ENCODE results near the gene RIC8A.
"Not testable (repeated sequence)": the region's sequence is repeated elsewhere in the genome, so short reads cannot be mapped to it uniquely, and the experiment has no call there.

Gene RIC8A

DNA sequence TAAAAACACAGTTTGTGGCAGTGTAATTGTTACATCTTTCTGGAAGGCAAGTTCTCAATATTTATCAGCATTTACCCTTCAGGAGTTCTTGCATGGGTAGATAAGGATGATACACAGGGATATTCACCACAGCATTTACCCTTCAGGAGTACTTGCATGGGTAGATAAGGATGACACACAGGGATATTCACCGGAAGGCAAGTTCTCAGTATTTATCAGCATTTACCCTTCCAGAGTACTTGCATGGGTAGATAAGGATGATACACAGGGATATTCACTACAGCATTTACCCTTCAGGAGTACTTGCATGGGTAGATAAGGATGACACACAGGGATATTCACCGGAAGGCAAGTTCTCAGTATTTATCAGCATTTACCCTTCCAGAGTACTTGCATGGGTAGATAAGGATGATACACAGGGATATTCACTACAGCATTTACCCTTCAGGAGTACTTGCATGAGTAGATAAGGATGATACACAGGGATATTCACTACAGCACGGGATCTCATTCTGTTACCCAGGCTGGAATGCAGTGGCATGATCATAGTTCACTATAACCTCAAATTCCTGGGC is 13.2 kb downstream of the RIC8A start:
- DNase-seq = not testable (repeated sequence)

DNA sequence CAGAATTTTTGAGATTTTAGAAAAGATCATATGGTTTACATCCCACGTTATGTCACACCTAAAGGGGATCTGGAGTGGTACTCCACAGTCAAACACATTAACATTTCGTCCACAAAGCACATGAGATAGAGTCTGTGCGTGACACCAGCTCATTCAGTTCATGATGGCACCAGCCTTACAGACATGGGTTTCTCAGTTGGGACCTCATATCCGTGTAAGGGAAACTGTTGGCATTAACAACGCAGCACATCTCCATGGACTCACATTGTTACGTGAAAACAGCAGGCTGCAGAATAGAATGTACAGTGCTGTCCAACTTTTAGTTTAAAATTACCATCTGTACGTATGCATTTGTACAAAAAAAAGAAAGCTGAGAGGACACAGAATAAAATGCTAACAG is 14.0 kb downstream of the RIC8A start:
- no peak for DNase-seq

DNA sequence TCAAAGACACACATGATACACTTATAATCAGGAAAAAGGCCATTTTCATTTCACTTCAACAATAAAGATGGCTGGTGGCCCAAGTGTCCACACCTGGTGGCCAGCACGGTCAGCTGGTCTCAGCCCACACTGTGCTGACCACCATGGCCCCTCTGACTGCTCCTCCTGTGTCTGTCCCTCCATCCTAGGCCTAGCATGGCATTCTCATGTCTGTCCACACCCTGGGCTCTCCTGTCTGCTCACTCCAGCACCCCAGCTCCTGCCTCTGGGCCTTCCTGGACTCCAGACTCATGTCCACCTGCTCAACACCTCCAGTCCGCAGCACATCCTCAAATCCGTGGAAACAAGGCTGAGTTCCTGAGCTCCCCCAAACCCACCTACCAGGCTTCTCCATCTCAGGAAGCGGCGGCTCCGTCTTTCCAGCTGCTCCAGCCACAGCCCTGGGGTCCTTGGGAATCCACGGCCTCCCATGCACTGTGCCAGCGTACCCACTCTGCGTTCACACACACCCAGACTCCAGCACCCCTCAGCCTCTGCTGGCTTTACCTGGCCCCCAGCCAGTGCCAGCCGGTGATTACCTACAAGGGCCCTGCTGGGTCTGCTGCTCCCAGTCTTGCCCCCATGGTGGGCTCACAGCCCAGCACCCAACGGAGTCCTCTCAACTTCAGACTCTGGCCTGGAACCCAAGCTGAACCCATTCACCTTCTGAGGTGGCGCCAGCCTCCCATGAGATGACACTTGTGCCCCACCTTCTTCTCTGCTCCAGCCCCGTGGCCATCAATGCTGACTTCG is 14.7 kb downstream of the RIC8A start:
- no peak for DNase-seq

DNA sequence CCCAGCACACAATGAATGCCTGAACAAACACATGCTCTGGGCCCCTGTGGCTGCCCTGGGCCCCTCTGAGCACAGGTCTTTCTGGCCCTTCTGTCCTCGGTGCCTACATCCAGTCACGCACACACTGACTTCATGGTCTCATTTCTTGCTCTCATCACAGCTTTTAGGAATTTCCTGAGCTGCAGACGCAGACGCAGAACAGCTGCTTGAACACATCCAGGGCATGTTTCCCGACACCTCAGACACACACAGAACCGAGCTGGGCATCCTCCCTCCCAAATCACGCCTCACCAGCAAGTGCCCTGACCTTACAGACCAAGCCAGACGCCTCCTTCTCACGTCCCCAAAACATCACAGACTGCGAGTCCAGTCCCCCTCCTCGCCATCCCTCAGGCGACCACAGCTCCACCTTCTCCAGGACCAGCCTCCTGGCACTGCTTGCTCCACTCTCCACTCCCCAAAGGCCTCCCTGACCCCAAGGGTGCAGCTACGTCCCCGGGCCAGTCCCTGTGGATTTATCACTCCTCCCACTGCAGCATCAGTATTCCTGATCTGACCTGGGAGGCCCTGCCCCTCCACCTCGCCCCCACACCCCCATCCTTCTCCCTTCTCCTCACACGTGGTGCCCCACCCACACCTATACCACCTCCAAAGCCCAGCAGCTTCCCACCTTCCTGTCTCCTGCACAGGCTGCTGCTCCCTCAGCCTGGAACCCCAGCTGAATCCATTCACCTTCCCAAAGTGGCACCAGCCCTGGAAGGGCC is 15.7 kb downstream of the RIC8A start:
- no peak for DNase-seq

DNA sequence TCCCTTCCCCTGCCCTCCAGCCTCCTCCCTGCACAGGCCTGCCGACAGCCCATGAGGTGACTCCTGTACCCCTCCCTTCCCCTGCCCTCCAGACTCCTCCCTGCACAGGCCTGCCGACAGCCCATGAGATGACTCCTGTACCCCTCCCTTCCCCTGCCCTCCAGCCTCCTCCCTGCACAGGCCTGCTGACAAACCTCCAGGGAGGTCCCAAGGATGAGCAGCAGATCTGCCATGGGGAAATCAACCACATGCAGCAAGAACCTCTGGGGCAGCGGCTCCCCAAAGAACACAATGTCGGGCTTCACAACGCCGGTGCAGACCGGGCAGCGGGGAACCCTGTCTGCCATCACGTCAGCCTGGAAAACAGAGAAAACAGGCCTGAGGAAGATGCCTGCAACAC is 16.4 kb downstream of the RIC8A start:
- no peak for DNase-seq

DNA sequence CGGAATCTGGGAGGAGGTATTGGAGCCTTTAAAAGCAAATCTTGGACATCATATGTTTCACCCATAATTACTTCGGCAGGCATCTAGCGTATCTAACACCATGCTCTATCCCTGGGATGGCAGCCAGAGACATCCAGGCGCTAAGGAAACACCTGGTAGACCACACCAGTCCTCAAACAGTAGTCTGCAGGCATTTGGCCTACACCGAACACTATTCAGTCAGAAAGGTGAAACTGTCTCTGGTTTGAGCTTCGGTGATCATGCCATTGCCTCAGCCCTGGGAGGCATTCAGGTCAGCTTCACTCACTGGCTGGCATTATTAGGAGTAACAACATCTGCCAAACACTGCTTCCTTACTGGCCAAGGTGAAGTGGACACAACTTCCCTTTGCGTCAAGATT is 16.9 kb downstream of the RIC8A start:
- no peak for DNase-seq

DNA sequence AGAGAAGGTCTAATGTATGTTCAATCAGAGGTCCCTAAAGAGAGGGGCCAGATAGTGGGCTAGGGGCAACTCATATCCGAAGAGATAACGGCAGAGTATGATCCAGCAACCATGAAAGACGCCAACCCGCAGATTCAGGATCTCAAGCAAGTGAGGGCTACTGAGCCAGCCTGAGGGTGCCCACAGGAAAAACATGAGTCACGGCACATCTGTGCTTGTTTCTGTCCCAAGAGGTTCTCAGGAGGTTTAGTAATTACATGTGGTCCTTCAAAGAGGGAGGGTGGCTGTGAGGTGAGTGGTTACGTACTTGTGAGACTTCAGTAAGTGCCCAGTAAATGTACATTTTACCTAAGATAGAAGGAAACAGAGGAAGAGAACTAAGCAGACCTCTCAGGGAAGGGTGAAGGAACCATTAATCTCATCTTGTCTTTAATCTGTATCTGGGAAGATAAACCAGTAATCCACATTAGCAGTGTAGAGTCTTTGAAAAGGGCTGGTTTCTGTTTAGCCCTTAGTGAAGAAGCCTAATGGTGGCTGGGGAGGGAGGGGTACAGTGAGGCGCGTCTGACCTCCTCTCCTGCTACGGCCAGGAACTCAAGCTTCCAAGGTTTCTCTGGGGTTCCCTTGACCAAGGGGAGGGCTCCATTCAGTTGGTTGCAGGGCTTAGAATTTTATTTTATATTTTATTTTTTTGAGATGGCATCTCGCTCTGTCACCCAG is 18.4 kb downstream of the RIC8A start:
- no peak for DNase-seq

DNA sequence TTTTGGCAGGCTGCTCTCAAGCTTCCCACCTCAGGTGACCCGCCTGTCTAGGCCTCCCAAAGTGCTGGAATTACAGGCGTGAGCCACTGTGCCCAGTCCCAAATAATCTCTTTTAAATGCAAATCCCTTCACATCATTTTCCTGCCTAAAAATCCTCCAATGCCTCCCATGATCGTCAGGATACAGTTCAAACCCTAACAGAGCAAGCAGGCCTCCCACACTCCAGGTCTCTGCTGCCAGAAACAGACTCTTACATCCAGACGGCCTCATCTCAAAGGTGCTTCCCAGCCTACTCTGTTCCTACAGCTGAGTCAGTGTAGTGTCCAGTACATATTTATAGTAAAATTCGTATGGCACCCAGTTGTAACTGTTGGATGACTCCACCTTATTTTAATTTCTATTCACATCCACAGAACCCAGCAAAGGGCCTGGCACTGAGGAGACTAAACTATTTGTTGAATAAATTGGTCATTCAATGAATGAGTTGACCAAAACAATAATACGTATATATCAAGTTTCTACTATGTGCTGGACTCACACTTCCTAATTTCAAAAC is 20.4 kb downstream of the RIC8A start:
- no peak for DNase-seq

DNA sequence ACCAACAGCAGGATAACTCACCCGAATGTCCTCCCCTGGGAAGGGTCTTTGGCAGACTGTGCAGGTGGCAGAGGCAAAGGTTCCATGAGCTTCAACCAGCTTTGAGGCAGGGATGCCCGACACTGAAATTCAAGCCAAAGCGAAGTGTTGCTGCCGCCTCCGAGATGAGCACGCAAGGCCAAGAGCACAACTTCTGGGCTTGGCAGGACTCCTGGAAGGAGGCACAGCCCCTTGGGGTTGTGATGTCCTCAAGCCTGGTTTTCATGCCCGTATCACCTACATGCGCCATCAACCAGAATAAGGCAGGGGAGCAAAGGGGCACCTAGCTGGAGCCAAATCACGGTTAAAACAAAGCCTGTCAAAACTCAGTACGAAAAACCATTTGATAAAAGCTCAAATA is 22.9 kb downstream of the RIC8A start:
- no peak for DNase-seq

DNA sequence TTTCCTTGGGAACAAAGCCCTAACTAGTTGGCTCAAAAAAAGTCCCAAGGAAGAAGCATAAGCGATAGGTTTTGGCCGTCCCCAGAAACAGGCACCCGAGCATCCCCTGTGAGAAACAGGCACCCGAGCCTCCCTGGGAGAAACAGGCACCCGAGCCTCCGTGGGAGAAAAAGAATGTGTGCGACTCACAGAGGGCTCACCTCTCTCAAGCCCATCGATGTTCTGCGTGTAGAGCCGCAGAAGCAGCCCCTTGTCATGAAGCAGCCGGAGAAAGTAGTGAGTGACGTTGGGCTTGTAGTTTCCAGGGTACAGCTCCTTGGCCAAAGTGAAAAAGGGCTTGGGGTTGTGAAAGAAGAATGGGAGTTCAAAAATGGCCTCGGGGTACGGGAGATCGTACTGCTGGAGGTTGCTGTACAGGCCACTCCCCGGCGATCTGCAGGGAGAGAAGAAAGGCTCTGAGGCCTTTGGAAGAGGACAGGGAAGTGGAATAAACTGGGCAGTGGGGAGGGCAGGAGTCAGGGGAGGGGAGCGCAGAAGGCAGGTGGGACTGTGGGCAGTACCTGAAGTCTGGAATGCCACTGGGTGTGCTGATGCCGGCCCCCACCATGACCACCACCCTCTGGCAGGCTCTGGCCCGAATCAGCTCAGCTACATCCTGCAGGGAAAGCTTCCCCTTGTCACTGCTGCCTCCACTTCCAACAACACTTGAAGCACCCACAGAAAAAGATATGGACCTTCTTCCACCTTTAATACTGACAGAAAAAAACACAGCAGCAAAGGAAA is 25.5 kb downstream of the RIC8A start:
- no peak for DNase-seq

DNA sequence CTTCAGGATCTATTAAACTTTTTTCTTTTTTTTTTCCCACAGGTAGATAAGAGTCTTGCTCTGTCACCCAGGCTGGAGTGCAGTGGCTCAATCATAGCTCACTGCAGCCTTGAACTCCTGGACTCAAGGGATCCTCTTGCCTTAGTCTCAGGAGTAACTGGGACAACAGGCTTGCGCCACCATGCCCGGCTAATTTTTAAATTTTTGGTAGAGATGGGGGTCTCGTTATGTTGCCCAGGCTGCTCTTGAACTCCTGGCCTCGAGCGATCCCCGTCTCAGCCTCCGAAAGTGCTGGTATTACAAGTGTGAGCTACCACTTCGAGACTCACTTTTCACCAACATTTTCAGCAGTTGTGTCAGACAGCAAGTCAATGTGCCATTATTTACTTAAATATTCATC is 27.7 kb downstream of the RIC8A start:
- no peak for DNase-seq

DNA sequence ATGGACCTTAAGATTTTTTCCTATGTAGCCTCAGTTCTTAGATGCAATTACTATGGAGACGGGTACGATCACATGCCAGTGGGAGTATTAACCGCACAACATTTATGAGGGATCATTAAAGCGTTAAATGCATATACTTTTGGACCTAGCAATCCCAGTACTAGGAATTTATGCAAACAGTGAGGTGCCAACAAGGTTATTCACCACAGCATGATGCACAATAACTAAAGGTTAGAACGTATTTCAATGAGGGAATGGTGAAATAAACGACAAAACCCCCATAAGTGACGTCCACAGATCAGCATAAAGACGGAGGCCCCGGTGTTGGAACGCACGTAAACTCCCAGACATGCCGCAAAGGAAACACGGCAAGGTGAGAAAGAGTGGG is 28.1 kb downstream of the RIC8A start:
- no peak for DNase-seq

DNA sequence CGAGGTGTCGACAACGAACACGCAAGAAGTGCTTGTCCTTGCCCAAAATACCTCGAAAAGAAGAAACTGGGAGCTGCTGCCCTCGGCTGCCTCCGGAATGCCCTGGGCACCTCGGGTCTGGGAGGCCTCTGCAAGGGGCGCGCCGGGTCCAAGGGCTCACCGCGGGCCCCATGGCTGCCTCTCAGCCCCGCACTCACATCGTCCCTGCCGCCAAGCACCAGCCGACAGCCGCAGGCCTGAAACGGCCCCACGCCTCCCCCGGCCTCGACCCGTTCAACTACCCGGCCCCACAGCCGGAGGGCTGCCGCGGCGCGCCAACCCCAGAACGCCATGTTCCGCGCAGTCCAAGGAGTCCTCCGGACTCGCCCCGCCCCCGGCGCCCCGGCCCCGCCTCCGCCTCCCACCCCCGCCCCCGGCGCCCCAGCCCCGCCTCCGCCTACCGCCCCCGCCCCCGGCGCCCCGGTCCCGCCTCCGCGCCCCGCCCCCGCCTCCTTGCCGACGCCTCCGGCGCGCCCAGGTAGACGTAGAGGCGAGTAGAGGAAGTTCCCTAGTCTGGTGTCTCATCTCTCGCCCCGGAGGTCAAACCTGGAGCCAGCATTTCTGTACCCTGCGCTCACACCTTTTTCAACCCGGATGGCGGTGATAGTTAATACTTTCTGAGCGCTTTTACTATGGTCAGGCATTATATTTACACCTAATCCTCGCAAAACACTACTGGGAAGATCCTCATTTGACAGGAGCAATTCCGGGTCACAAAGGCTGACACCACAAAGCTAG is 28.7 kb downstream of the RIC8A start, which contains the start of gene SIRT3:
Gene SIRT3, minus strand, starts transcription at position 346 of the 777 bp plus-strand sequence. Its CDS starts 14 bp downstream, at position 332.
- DNase-seq = peak; percentile 75

DNA sequence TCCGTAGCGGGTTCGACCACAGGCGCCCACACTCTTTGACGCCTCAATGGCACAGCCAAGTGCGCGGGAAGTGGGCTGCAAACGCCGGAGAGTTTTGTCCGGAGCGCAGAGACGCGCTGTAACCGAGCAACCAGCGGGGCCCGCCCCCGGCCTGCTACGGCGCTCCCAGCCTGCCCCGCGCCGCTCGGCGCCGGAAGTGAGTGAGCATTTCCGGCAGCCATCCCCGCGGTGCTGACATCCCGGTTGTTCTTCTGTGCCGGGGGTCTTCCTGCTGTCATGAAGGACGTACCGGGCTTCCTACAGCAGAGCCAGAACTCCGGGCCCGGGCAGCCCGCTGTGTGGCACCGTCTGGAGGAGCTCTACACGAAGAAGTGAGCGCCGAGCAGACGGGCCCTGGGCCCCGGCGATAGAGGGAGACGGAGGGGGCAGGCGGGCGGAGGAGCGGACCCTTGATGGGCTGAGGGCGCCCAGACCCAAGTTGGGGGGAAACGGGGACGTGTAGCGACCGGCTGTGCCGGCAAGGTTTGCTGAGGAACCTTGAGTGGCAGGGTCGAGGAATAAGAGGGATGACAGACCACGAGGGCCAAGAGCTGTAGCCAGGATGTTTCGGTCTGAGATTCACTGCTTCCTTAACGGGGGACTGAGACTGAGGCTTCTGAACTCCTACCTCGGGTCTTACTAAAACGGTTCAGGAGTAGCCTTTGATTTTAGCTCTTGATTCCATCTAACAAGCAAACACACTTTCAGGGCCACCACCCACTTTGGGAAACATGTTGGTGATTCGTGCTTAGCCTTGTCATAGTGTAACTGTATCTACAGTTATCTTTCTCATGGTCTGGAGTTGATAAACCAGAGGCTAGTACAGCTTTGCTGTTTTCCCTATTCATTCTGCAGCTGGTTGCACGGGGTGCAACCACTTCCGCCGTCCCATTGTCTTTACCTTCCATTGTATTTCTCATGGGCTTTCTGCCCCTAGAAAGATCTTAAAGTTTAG is 29.6 kb downstream of the RIC8A start, which contains the start of gene PSMD13:
Gene PSMD13, plus strand, starts transcription at position 203 of the 994 bp plus-strand sequence. Its CDS starts 74 bp downstream, at position 277.
- peak; percentile 68 for DNase-seq

DNA sequence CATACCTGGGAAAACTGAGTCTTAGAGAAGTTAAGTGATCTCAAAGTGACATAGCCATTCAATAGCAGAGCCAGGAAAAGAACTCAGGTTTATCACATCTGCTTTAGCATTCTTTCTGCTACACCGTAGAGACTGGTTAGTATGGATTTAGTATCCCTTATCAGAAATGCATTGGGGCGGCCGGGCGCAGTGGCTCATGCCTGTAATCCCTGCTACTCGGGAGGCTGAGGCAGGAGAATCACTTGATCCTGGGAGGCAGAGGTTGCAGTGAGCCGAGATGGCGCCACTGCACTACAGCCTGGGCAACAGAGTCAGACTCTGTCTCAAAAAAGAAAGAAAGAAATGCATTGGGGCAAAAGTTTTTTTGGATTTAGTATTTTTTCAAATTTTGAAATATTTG is 30.8 kb downstream of the RIC8A start:
- not testable (repeated sequence) for DNase-seq

DNA sequence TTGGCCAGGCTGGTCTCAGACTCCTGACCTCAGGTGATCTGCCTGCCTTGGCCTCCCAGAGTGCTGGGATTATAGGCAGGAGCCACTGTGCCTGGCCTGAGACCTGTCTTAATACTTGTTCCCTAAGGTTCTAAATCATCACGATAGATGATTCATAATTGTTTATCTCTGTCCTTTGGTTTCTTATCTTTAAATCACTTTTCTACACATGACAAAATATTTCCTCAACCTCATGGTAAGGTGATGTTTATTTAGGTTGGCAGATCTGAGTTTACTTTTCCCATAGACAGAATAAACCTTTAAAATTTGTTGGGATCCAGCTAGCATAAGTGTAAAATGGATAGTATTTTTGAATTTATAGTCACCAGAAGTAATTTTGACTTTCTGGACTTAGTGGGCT is 32.8 kb downstream of the RIC8A start:
- no peak for DNase-seq

DNA sequence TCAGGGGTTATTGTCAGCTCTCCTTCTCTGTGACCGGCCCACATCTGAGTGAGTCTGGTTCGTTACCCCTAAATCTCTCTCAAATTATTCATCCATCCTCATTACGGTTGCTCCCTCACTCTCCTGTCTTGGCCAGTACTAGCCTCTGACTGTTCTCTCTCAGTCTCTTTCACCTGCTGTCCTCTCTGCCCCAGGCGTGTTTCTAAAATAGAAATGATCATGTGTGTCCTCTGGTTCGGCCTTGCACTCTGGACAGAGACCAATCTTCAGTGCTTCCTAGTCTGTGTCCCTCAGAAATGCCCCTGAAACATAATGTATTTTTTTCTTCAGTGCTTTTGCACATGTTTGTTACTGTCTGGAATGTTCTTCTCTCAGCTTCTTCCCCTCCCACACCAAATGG is 34.1 kb downstream of the RIC8A start:
- DNase-seq = no peak

DNA sequence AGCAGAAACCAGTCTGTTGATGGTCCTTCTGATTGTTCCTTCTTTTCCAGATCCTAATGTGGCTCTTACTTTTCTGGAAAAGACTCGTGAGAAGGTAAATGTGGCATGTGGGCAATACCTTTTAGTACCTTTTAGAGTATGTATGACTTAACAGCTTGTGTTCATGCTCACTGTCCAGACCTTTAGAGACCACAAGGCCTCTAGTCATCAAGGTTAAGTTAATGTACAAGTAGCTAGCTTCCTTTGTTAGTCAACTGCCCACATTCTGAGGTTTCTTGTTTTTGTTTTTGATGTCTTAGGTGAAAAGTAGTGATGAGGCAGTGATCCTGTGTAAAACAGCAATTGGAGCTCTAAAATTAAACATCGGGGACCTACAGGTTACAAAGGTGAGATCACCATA is 36.9 kb downstream of the RIC8A start:
- DNase-seq = no peak

DNA sequence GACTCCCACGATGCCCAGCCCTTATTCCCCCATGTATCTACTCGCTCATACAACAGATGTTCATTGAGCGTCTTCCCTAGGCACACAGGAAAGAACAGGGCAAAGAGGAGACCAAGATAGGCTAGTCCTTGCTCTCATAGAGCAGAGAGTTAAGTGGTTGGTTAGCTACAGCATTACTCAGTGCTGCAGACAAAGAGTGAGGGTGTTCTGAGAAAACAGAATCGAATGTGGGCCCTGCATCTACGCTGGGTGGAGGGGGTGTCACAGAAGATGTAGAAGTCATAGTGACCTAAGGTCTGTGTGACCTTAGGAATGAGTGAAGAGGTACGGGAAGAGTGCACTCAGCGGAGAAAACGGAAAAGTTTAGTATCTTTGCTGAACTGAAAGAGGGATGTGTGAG is 41.6 kb downstream of the RIC8A start:
- no peak for DNase-seq

DNA sequence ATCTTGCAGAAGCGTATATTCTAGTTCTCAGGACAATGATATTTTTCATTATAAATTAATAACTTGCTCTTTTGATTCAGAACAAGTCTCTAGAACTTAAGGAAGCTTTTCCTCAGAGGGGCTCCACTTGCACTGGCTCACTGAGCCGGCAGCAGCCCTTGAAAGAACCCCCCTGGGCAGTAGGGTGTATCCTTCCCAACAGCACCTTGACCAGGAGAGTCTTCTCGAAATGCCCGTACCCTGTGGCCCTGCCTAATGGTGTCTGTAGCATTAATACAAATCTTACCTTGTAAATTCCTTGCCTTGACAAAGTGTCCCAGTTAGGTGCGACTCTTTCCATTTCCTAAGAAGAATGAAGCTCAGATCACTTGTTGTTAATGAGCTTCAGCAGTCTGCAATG is 42.8 kb downstream of the RIC8A start:
- DNase-seq = no peak

All from NCI-H2107 (cell line).